ENCODE results near the gene ZBTB42.

- TF ChIP-seq CTCF (IDR thresholded peaks at IDR 0.05) (no peak), REST (IDR thresholded peaks at IDR 0.05; ENCODE audit: low read depth, low read length) (no peak), TAF1 (IDR thresholded peaks at IDR 0.05; ENCODE audit: borderline replicate concordance, low read depth, low read length) (no peak), RAD21 (IDR thresholded peaks at IDR 0.05; ENCODE audit: low read length) (no peak), RCOR1 (IDR thresholded peaks at IDR 0.05; ENCODE audit: low read length) (no peak), EP300 (IDR thresholded peaks at IDR 0.05; ENCODE audit: borderline replicate concordance in 1 of 2, low read depth in 1 of 2, low read length in 1 of 2) (no peak), POLR2AphosphoS5 (IDR thresholded peaks at IDR 0.05; ENCODE audit: low read depth, low read length) (no peak), IRF3 (IDR thresholded peaks at IDR 0.05; ENCODE audit: low read depth, low read length) (no peak)
Observed at GRCh38 chr14:104805941-104806624, 5.2 kb downstream of the ZBTB42 start.
